Muscle layer of colon (tissue), 2 donors: ENCODE data around the gene FCRL5.
"Not testable (repeated sequence)": the region's sequence is repeated elsewhere in the genome, so short reads cannot be mapped to it uniquely, and the experiment has no call there.

Experiments used
- H3K27ac ChIP-seq: one replicate; pipeline ENCODE4 v1.7.0; 2013; ENCODE audit warnings: low read depth, mild to moderate bottlenecking, low read length, moderate library complexity
- H3K27me3 ChIP-seq, 2 donors: one replicate each; pipeline ENCODE4 v1.7.0; 2013; ENCODE audit warnings: low read length in 2 of 2, mild to moderate bottlenecking in 2 of 2; ENCODE audit not compliant: insufficient read depth in 2 of 2, control insufficient read depth in 1 of 2
- H3K36me3 ChIP-seq: one replicate; pipeline ENCODE4 v1.7.0; 2013; ENCODE audit warnings: mild to moderate bottlenecking, low read length; ENCODE audit not compliant: insufficient read depth
- H3K4me1 ChIP-seq: one replicate; pipeline ENCODE4 v1.7.0; 2013; ENCODE audit warnings: mild to moderate bottlenecking, low read length; ENCODE audit not compliant: insufficient read depth
- H3K4me3 ChIP-seq, 2 donors: one replicate each; pipeline ENCODE4 v1.7.0; 2013; ENCODE audit warnings: low read length in 2 of 2, low read depth in 1 of 2, mild to moderate bottlenecking in 1 of 2, moderate library complexity in 1 of 2
- H3K9ac ChIP-seq: one replicate; pipeline ENCODE4 v1.7.0; 2013; ENCODE audit warnings: low read length
- H3K9me3 ChIP-seq: one replicate; pipeline ENCODE4 v1.7.0; 2013; ENCODE audit warnings: mild to moderate bottlenecking, low read length
- donor health status: abdominal sarcoma.
- donor health status: Adenocarcinoma of cecum.

The FCRL5 gene

GRCh38 chr1:157498736-157499090, 53.6 kb downstream of the FCRL5 start:
- Histone ChIP-seq H3K4me1 (no peaks in the 10 kb centered on the region), H3K36me3 (no peaks in the 10 kb centered on the region), H3K27ac (no peak overlapping the region), H3K4me3 (no peak overlapping the region), H3K9ac (no peak overlapping the region), H3K27me3 (no peaks in the 10 kb centered on the region), H3K9me3 (no peaks in the 10 kb centered on the region)

- no peaks in the 10 kb centered on the region for H3K4me1 ChIP-seq
- H3K27ac ChIP-seq = no peak overlapping the region
- H3K9me3 ChIP-seq = no peaks in the 10 kb centered on the region
- H3K27me3 ChIP-seq = no peaks in the 10 kb centered on the region
- no peak overlapping the region for H3K9ac ChIP-seq
- H3K36me3 ChIP-seq = no peaks in the 10 kb centered on the region
- no peak overlapping the region for H3K4me3 ChIP-seq
Observed at GRCh38 chr1:157497987-157498735, 54.2 kb downstream of the FCRL5 start.

GRCh38 chr1:157497284-157497683, 55.0 kb downstream of the FCRL5 start:
- H3K27ac ChIP-seq = no peak overlapping the region
- no peaks in the 10 kb centered on the region for H3K9me3 ChIP-seq
- H3K4me3 ChIP-seq = no peak overlapping the region
- no peaks in the 10 kb centered on the region for H3K4me1 ChIP-seq
- no peaks in the 10 kb centered on the region for H3K27me3 ChIP-seq
- no peaks in the 10 kb centered on the region for H3K36me3 ChIP-seq
- H3K9ac ChIP-seq = no peak overlapping the region

GRCh38 chr1:157496121-157496526, 56.2 kb downstream of the FCRL5 start:
- H3K9me3 ChIP-seq = no peaks in the 10 kb centered on the region
- H3K27me3 ChIP-seq = no peaks in the 10 kb centered on the region
- H3K4me1 ChIP-seq = no peaks in the 10 kb centered on the region
- H3K36me3 ChIP-seq = no peaks in the 10 kb centered on the region
- H3K27ac ChIP-seq = no peak overlapping the region
- H3K9ac ChIP-seq = no peak overlapping the region
- H3K4me3 ChIP-seq = no peak overlapping the region

- no peaks in the 10 kb centered on the region for H3K27me3 ChIP-seq
- no peaks in the 10 kb centered on the region for H3K4me1 ChIP-seq
- no peak overlapping the region for H3K9ac ChIP-seq
- no peak overlapping the region for H3K27ac ChIP-seq
- H3K36me3 ChIP-seq = no peaks in the 10 kb centered on the region
- H3K4me3 ChIP-seq = no peak overlapping the region
- no peaks in the 10 kb centered on the region for H3K9me3 ChIP-seq
Observed at GRCh38 chr1:157495285-157495684, 57.0 kb downstream of the FCRL5 start.

- no peak overlapping the region for H3K4me3 ChIP-seq
- no peaks in the 10 kb centered on the region for H3K9me3 ChIP-seq
- H3K27ac ChIP-seq = no peak overlapping the region
- no peaks in the 10 kb centered on the region for H3K36me3 ChIP-seq
- H3K4me1 ChIP-seq = no peaks in the 10 kb centered on the region
- no peak overlapping the region for H3K9ac ChIP-seq
- H3K27me3 ChIP-seq = no peaks in the 10 kb centered on the region
Observed at GRCh38 chr1:157494093-157494492, 58.2 kb downstream of the FCRL5 start.

- Histone ChIP-seq H3K4me3 (no peak overlapping the region), H3K36me3 (no peaks in the 10 kb centered on the region), H3K9me3 (no peaks in the 10 kb centered on the region), H3K4me1 (no peaks in the 10 kb centered on the region), H3K27ac (no peak overlapping the region), H3K9ac (no peak overlapping the region), H3K27me3 (no peaks in the 10 kb centered on the region)
Observed at GRCh38 chr1:157490467-157491165, 61.7 kb downstream of the FCRL5 start.

- no peaks in the 10 kb centered on the region for H3K9me3 ChIP-seq
- no peak overlapping the region for H3K4me3 ChIP-seq
- no peak overlapping the region for H3K27ac ChIP-seq
- H3K9ac ChIP-seq = no peak overlapping the region
- H3K27me3 ChIP-seq = no peaks in the 10 kb centered on the region
- H3K36me3 ChIP-seq = no peaks in the 10 kb centered on the region
- no peaks in the 10 kb centered on the region for H3K4me1 ChIP-seq
Observed at GRCh38 chr1:157488156-157488555, 64.2 kb downstream of the FCRL5 start.

GRCh38 chr1:157487504-157487903, 64.8 kb downstream of the FCRL5 start:
- no peak overlapping the region for H3K9ac ChIP-seq
- H3K9me3 ChIP-seq = no peaks in the 10 kb centered on the region
- H3K36me3 ChIP-seq = no peaks in the 10 kb centered on the region
- H3K27me3 ChIP-seq = no peaks in the 10 kb centered on the region
- no peak overlapping the region for H3K27ac ChIP-seq
- H3K4me1 ChIP-seq = no peaks in the 10 kb centered on the region
- no peak overlapping the region for H3K4me3 ChIP-seq

GRCh38 chr1:157487096-157487495, 65.2 kb downstream of the FCRL5 start:
- Histone ChIP-seq H3K9ac (no peak overlapping the region), H3K4me3 (no peak overlapping the region), H3K36me3 (no peaks in the 10 kb centered on the region), H3K4me1 (no peaks in the 10 kb centered on the region), H3K9me3 (no peaks in the 10 kb centered on the region), H3K27me3 (no peaks in the 10 kb centered on the region), H3K27ac (no peak overlapping the region)

GRCh38 chr1:157486400-157486799, 65.9 kb downstream of the FCRL5 start:
- not testable (repeated sequence) for H3K4me1 ChIP-seq, H3K27ac ChIP-seq, H3K9ac ChIP-seq, H3K4me3 ChIP-seq, H3K36me3 ChIP-seq, H3K9me3 ChIP-seq, H3K27me3 ChIP-seq

GRCh38 chr1:157485793-157486192, 66.5 kb downstream of the FCRL5 start:
- Histone ChIP-seq H3K27ac (no peak overlapping the region), H3K9ac (no peak overlapping the region), H3K9me3 (no peaks in the 10 kb centered on the region), H3K27me3 (no peaks in the 10 kb centered on the region), H3K4me1 (no peaks in the 10 kb centered on the region), H3K4me3 (no peak overlapping the region), H3K36me3 (no peaks in the 10 kb centered on the region)
